Mesothelial cell of epicardium (in vitro differentiated cells): ENCODE measurements around the gene PAM16. TPM values are rescaled to one million over a fixed set of nuclear protein-coding genes. Genes with fewer than 3 reads are reported as not detected.

Experiments used
- DNase-seq, 2 experiments: peaks; one replicate each; pipeline ENCODE4 v3.0.0; 2021; ENCODE audit warnings: low spot score in 2 of 2; ENCODE audit not compliant: unreplicated experiment in 2 of 2
- H3K27ac Mint-ChIP-seq: 2 replicates; pipeline ENCODE4 v1.8.0; 2021; ENCODE audit warnings: mixed read lengths
- H3K27me3 Mint-ChIP-seq: 2 replicates; pipeline ENCODE4 v1.8.0; 2021; ENCODE audit warnings: low read depth, mixed read lengths
- H3K36me3 Mint-ChIP-seq: 2 replicates; pipeline ENCODE4 v1.8.0; 2021; ENCODE audit warnings: mixed read lengths
- H3K4me1 Mint-ChIP-seq: 2 replicates; pipeline ENCODE4 v1.8.0; 2021; ENCODE audit warnings: mixed read lengths
- H3K4me3 Mint-ChIP-seq: 2 replicates; pipeline ENCODE4 v1.8.0; 2021; ENCODE audit warnings: mild to moderate bottlenecking, moderate library complexity, mixed read lengths
- H3K9me3 Mint-ChIP-seq: 2 replicates; pipeline ENCODE4 v1.8.0; 2021; ENCODE audit warnings: mixed read lengths
- CTCF ChIP-seq: fragments of 200-600 bp; sonication (generic); IDR thresholded peaks from one replicate; pipeline ENCODE4 v1.5.0; 2021; ENCODE audit warnings: antibody characterized with exemption; ENCODE audit not compliant: unreplicated experiment
- total RNA-seq: library from RNA; stranded (reverse); gene quantifications from 3 replicates; pipeline ENCODE4 v1.2.1, GENCODE V29; 2021

Gene PAM16
- total RNA-seq, 1 donor from 2014 or later: 35.6 TPM

- no peak for DNase-seq
- H3K4me3 Mint-ChIP-seq: no peak overlapping the region
Observed at GRCh38 chr16:4301177-4301576, 49.9 kb downstream of the PAM16 start.

GRCh38 chr16:4298761-4299522, 52.2 kb downstream of the PAM16 start:
- H3K36me3 Mint-ChIP-seq: peaks cover 5% of the 10 kb centered on the region
- no peaks in the 10 kb centered on the region for H3K9me3 Mint-ChIP-seq
- H3K27ac Mint-ChIP-seq: peak overlapping the region; percentile 100
- H3K27me3 Mint-ChIP-seq: no peaks in the 10 kb centered on the region
- H3K4me3 Mint-ChIP-seq: peak overlapping the region; percentile 57
- H3K4me1 Mint-ChIP-seq: peaks cover 36% of the 10 kb centered on the region
- no peak for TF ChIP-seq CTCF
- peak; percentile 80 to 85 for DNase-seq

More at GRCh38 chr16:4301177-4301576, 49.9 kb downstream of the PAM16 start:
- Mint-ChIP-seq H3K27ac (peak overlapping the region; percentile 43), H3K4me1 (peaks cover 32% of the 10 kb centered on the region), H3K36me3 (peaks cover 5% of the 10 kb centered on the region), H3K27me3 (no peaks in the 10 kb centered on the region), H3K9me3 (no peaks in the 10 kb centered on the region)
- no peak for TF ChIP-seq CTCF

GRCh38 chr16:4297480-4297879, 53.6 kb downstream of the PAM16 start:
- Mint-ChIP-seq H3K4me3 (peak overlapping the region; percentile 6), H3K9me3 (no peaks in the 10 kb centered on the region), H3K4me1 (peaks cover 45% of the 10 kb centered on the region), H3K36me3 (peaks cover 5% of the 10 kb centered on the region), H3K27me3 (no peaks in the 10 kb centered on the region), H3K27ac (peak overlapping the region; percentile 94)
- no peak for TF ChIP-seq CTCF
- no peak for DNase-seq

GRCh38 chr16:4295581-4295980, 55.5 kb downstream of the PAM16 start:
- no peaks in the 10 kb centered on the region for H3K9me3 Mint-ChIP-seq
- peak overlapping the region; percentile 61 for H3K27ac Mint-ChIP-seq
- H3K4me3 Mint-ChIP-seq: no peak overlapping the region
- H3K27me3 Mint-ChIP-seq: no peaks in the 10 kb centered on the region
- H3K36me3 Mint-ChIP-seq: peaks cover 2% of the 10 kb centered on the region
- TF ChIP-seq CTCF: no peak
- peaks cover 56% of the 10 kb centered on the region for H3K4me1 Mint-ChIP-seq
- DNase-seq: no peak

- Mint-ChIP-seq H3K36me3 (no peaks in the 10 kb centered on the region), H3K27ac (peak overlapping the region; percentile 98), H3K4me1 (peaks cover 51% of the 10 kb centered on the region), H3K4me3 (peak overlapping the region; percentile 59), H3K27me3 (no peaks in the 10 kb centered on the region), H3K9me3 (no peaks in the 10 kb centered on the region)
- no peak for TF ChIP-seq CTCF
- peak in 1 of 2 experiments; percentile 72 for DNase-seq
Observed at GRCh38 chr16:4293822-4294457, 57.2 kb downstream of the PAM16 start.
